Measurements from ENCODE around the gene KIR2DL4.
"Not testable (repeated sequence)": the region's sequence is repeated elsewhere in the genome, so short reads cannot be mapped to it uniquely, and the experiment has no call there.

DNA sequence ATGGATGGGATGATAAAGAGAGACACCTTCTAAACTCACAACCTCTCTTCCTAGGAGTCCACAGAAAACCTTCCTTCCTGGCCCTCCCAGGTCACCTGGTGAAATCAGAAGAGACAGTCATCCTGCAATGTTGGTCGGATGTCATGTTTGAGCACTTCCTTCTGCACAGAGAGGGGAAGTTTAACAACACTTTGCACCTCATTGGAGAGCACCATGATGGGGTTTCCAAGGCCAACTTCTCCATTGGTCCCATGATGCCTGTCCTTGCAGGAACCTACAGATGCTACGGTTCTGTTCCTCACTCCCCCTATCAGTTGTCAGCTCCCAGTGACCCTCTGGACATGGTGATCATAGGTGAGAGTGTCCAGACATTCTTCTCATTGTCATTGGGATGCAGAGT is 34.1 kb downstream of the KIR2DL4 start:
- TF ChIP-seq, protein P1, sequence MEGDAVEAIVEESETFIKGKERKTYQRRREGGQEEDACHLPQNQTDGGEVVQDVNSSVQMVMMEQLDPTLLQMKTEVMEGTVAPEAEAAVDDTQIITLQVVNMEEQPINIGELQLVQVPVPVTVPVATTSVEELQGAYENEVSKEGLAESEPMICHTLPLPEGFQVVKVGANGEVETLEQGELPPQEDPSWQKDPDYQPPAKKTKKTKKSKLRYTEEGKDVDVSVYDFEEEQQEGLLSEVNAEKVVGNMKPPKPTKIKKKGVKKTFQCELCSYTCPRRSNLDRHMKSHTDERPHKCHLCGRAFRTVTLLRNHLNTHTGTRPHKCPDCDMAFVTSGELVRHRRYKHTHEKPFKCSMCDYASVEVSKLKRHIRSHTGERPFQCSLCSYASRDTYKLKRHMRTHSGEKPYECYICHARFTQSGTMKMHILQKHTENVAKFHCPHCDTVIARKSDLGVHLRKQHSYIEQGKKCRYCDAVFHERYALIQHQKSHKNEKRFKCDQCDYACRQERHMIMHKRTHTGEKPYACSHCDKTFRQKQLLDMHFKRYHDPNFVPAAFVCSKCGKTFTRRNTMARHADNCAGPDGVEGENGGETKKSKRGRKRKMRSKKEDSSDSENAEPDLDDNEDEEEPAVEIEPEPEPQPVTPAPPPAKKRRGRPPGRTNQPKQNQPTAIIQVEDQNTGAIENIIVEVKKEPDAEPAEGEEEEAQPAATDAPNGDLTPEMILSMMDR (IDR thresholded peaks at IDR 0.05; ENCODE audit: low read depth, low read length): not testable (repeated sequence)
- not testable (repeated sequence) for TF ChIP-seq POLR2A (IDR thresholded peaks at IDR 0.05; ENCODE audit: extremely low read depth, insufficient read length); MYC (IDR thresholded peaks at IDR 0.05; ENCODE audit: low read depth, low read length)
- TF ChIP-seq, protein P2, sequence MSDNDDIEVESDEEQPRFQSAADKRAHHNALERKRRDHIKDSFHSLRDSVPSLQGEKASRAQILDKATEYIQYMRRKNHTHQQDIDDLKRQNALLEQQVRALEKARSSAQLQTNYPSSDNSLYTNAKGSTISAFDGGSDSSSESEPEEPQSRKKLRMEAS (IDR thresholded peaks at IDR 0.05; ENCODE audit: low read depth, low read length): not testable (repeated sequence)
